AG08395 (cell line): ENCODE measurements around the gene SUMF1.
"Not testable (repeated sequence)": the region's sequence is repeated elsewhere in the genome, so short reads cannot be mapped to it uniquely, and the experiment has no call there.

Experiments
- DNase-seq: peaks from one replicate; pipeline ENCODE4 v3.0.0; 2012; ENCODE audit warnings: mixed read lengths, low spot score

SUMF1 gene

DNA sequence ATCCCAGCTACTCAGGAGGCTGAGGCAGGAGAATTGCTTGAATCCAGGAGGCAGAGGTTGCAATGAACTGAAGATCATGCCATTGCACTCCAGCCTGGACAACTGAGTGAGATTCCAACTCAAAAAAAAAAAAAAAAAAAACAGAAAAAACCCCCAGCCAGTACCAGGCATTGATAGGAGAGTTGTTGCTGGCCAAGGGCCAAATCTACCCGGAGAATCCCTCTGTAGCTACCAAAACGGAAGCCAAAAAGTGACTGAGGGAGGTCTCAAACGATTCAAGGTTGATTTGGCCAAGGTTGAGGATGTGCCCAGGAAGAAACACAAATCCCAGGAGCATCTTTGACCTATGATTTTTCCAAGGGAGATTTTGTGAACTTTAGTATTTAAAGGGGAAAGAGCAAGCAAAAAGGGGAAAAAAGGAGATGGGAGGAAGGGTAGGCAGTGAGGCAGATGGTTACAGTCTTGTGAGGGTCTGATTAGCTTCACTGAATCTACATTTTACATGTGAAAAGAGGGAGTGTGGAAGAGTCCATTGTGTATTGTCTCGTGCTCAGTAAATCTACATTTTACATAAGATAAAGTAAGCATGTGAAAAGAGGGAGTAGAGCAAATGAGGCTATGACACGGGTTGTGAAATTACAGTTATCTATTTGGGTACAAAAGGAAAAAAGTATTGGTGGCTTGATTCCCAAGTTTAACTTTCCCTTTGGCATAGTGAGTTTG is 131.1 kb downstream of the SUMF1 start:
- DNase-seq = no peak

DNA sequence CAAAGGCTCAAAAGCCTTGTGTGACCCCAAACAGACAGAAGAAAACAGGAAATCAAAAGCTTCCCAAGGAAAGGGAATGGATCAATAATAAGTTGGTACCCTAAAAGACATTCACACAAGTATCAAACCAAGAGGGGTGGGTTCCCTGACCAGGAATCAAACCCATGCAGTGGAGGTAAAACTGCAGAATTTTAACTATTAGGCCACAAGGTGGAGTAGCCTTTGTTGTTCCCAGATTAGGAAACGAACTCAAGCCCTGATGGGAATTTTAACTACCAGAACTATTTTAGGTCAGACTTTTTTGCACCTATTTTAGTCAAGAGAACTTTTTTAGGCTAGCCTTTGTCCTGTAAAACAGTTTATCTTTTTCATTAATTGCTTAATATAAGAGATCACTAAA is 132.5 kb downstream of the SUMF1 start:
- DNase-seq = no peak

DNA sequence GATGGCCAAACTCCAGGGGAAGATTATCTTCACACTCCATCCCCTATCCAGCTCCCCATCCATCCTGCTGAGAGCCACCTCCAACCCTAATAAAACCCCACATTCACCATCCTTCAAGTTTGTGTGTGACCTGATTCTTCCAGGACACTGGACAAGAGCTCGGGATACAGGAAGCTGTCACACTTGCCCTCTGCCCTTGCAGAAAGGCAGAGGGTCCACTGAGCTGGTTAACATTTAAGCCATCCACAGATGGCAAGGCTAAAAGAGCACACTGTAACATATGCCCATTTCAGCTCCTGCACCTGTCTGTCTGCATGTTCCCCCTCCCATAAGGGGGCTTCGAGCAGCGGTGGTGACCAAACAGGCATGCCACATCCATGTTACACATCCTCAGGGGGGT is 134.1 kb downstream of the SUMF1 start:
- no peak for DNase-seq

DNA sequence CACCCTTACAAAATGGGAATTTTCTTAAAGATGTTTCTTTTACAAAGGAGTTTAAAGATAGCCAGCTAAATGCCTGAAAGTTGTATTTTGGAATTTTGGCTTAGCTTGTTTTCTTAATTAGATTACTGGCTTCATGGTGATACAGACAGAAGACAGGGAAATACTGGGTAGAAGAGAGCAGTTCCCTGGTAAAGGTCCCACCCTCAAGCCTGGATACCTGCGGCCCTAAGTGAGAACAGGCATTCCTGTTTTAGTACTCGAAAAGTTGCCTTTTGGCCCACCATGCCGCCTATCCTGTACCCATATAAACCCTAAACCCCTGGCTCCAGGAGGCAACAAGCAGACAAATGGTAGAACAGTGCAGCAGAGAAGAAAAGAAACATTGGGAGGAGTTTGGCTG is 134.5 kb downstream of the SUMF1 start:
- DNase-seq = no peak

DNA sequence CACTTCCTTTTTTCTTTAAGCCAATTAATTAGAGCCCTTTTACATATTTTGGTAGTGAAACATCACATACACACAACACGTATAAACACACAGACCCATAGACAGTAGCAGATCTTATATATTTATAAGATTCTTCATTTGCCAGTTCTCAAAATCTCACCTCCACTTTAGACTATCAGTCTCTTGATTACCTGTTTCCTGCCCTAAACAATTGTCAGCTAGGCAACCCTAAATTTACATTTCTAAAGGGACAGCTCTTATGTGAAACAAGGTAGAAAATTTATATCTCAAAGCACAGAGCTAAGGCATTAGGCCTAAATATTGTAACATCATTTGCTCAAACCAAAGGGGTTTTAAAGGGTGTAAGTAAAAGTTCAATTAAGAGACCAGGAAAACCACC is 135.0 kb downstream of the SUMF1 start:
- DNase-seq = no peak

DNA sequence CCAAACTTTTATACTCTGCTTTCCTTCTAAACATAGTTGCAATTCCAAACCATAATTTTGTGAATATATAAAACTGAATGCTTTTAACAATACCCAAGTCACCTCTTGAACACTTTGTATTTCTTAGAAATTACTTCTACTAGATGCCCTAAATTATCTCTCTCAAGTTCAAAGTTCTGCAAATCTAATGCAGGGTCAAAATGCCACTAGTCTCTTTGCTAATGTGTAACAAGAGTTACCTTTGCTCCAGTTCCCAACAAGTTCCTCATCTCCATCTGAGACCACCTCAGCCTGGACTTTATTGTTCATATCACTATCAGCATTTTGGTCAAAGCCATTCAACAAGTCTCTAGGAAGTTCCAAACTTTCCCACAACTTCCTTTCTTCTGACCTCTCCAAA is 137.3 kb downstream of the SUMF1 start:
- DNase-seq = not testable (repeated sequence)

DNA sequence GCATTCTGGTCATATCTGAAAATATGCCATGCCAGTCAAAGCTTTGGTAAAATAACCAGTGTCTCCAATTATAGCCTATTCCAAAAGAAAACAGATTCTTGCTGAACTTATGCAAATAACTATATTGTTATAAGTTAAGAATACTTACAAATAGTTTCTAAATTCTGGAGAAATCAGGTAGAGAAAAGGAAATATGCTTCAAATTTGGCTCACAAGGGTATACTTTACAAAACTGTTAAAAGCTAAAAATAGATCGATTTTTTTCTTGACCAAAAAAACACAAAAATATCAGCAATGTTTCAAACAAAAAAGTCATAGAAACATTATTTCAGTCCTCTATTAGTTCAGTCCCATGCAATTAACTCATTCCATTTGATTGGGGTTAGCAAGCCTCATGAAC is 140.2 kb downstream of the SUMF1 start:
- DNase-seq = no peak

DNA sequence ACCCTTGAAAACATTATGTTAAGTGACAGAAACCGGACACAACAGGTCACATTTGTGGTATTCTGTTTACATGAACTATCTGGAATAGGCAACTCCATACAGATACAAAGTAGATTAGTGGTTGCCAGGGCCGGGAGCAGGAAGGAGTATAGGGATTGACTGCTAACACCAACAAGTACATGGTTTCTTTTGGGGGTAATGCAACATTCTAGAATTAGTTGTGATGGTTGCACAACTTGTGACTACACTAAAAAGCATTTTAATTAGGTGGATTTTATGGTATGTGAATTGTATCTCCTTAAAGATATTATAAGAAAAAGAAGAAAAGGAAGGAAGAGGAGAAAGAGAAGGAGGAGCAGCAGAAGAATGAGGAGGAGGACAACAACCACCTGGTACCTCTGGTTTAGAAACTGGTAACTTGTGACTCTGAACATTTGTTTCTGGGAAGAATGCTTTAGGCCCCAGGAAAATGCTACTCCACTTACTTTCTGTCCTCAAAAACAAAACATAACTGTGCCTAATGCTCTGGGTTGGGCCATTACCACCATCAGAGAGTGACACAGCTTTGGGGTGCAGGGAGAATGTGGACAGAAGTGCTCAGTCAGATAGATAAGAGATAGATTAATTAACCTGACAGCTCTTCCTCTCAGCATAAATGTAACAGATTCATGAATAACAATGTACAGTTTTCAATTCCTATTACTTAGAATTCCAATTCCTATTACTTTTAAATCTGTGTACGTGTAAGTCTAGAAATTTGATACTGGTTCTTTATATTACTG is 143.6 kb downstream of the SUMF1 start:
- DNase-seq = no peak

DNA sequence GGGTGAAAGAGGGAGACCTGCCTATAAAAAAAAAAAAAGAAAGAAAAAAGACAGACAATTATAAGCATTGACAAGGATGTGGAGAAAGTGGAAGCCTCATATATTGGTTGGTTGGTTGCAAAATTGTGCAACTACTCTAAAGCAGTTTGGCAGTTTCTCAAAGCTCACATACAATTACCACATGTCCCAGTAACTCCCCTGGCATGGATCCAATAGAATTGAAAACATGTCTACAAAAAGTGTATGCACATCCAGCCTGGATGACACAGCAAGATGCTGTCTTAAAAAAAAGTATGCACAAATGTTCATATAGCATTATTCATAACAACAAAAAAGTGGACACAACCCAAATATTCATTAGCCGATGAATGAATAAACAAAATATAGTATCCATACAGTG is 144.4 kb downstream of the SUMF1 start:
- DNase-seq = peak; percentile 43

DNA sequence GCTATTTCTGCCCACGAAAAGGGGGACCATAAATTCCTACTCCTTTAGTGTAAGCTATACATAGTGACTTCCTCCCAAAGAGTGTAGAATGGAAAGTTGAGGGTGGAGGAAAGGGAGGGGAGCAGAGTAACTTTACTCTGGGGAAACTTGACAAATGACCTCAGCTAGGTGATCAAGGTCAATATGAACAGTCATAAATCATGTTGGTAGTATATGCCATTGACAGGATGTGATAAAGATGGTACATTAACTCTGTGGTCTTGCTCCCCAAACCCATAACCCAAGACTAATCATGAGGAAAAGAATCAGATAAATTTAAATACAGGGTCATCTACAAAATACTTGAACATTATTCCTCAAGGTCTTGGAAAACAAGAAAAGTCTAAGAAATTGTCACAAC is 145.3 kb downstream of the SUMF1 start:
- no peak for DNase-seq

DNA sequence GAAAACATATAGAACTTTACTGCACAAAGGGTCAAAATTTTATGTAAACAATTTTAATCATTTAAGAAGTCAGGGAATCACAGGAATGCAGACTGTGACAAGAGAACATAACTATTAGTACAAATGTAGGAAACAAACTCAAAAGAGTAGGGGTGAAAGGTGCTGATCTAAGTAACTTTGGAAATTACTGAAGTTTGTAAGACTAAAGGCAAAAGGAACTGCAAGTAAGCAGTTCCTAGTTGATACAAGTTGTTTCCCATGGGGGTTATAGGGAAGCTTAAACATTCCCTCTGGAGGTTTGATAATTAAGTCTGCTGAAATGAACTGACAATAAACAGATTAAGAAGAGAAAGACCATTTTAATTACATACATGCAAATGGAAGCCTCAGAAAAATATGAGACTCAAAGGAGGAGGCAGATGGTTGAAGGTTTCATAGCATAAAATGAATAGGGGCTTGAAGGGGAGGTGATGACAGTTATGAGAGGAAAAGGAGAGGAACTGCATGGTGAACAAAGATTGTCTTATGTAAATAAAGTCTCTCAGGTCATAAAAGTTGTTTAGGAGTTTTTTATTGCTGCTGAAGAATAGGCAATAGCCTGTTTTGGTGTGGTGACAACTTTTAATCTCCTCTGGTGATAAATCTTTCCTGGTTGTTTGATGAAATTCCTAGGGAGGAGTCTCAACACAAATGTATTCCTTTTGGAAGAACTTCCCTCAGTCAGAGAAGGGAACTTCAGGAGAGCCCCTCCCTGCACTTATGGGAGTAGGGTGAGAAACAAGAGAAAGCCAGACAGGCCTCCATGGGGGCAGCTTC is 146.8 kb downstream of the SUMF1 start:
- DNase-seq = no peak

DNA sequence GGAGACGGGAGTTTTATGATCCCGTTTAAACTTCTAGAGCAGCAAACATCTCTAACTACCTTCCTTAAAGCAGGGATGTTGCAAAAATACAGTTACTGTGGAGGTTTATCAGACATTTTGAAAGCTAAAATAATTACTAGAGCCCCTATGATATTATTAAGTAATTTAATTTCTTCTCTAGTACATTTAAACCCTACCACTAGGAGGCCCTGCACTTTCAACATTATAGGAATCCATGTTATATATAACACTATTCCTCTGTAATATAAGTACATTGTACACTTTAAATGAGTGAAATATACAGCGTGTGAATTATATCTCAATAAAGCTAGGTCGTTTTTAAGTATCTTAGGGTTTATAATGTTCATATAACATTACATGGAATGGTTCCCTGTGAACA is 152.4 kb downstream of the SUMF1 start:
- no peak for DNase-seq

DNA sequence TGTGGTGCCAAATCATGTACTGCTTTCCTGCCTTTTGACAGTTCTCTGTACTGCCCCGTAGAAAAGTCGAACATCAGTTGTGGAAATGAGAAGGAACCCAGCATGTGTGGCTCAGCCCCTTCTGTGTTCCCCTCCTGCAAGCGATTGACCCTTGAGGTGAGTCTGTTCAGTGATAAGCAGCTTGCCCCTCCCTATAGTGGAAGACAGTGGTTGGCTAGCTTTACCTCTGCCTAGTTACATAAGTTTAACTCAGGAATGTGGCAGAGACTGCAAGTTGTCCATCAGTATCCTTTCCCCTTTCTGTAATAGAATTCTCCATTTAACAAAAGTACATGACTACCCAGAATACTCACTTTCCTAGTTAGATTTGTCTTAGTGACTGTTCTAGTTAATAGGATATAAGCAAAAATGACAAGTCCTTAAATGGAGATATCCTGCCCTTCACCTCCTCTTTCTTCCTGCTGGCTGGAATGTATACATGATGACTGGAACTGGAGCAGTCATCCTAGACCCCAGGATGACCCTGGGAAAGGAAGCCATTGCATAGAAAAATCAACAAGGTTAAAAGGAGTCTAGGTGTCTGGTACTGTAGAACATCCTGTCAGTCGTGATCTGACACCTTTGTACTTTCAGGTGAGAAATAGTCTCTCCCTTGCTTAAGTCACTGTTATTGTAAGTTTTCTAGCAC is 153.3 kb downstream of the SUMF1 start:
- DNase-seq = no peak

DNA sequence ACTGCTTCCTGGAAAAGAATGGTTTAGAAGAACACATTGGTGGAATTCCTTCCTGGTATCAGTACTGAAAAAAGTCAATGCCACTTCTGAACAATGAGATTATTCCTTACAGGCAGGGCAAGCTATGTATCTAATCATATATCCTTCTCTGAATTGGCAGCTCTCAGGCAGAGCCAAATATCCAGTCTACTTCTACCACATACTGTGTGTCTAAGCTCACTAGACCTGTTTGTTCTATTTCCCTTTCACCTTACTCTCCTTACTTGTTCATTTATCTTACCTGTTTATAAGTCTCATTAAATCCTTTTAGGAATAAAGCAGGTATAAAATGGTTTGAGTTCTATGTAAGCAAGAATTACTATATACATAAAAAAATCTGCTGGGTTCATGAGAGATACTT is 155.6 kb downstream of the SUMF1 start:
- DNase-seq = no peak
